ENCODE results near the gene GALNS. TPM values are rescaled to one million over a fixed set of nuclear protein-coding genes. Genes with fewer than 3 reads are reported as not detected.

GALNS gene
- total RNA-seq, 1 experiment from 2014 or later, result 29.5 TPM

DNA sequence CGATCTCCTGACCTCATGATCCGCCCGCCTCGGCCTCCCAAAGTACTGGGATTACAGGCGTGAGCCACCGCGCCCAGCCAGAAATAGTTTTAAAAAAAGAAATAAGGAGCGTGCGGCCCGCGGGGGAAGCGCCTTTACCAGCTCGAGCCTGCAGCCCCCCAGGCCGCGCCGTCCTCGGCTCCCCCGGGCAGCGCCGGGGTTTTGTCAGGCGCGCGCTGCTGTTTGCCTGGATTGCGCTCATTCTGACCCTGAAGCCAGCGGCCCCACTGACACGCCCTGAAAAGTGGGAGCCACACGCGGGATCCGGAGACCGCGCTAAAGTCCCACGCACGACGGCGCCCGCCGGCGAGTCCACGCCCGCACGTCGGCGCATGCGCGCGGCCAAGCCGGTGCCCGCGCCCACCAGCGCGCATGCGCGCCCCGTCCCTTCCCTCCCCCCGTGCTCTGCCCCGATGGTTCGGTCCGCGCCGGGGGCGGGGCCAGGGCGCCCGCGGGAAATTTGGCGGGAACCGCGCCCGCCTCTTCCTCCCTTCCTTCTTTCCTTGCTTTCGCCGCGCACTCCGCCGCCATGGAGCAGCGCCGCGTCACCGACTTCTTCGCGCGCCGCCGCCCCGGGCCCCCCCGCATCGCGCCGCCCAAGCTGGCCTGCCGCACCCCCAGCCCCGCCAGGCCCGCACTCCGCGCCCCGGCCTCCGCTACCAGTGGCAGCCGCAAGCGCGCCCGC lies 53.3 kb downstream of the GALNS start, which contains the start of gene CDT1 (continued):
- TF ChIP-seq NFYB (CRISPR knock-in tag; conservative IDR thresholded peaks at IDR 0.05; ENCODE audit: low read depth) (no peak), JUN (CRISPR knock-in tag; IDR thresholded peaks at IDR 0.05) (no peak), HMGA2 (CRISPR knock-in tag; IDR thresholded peaks at IDR 0.05) (no peak), E2F5 (CRISPR knock-in tag; IDR thresholded peaks at IDR 0.05) (peak; percentile 99), SOX15 (CRISPR knock-in tag; IDR thresholded peaks at IDR 0.05) (no peak), CBFB (CRISPR knock-in tag; IDR thresholded peaks at IDR 0.05; ENCODE audit: low read depth) (no peak), ZNF281 (CRISPR knock-in tag; IDR thresholded peaks at IDR 0.05) (no peak), OVOL2 (CRISPR knock-in tag; IDR thresholded peaks at IDR 0.05; ENCODE audit: borderline replicate concordance) (no peak), SMAD3 (CRISPR knock-in tag; IDR thresholded peaks at IDR 0.05; ENCODE audit: borderline replicate concordance) (no peak; the same call in 1 of the 2 replicates), AFF4 (CRISPR knock-in tag; IDR thresholded peaks at IDR 0.05; ENCODE audit: borderline replicate concordance) (no peak), ZBTB21 (CRISPR knock-in tag; IDR thresholded peaks at IDR 0.05; ENCODE audit: borderline replicate concordance) (no peak), ZMAT4 (CRISPR knock-in tag; IDR thresholded peaks at IDR 0.05) (no peak), CREB1 (CRISPR knock-in tag; IDR thresholded peaks at IDR 0.05) (no peak), TCF7 (CRISPR knock-in tag; IDR thresholded peaks at IDR 0.05; ENCODE audit: low read depth) (no peak), PRRX2 (CRISPR knock-in tag; IDR thresholded peaks at IDR 0.05) (no peak), TEAD1 (CRISPR knock-in tag; IDR thresholded peaks at IDR 0.05) (no peak), ZNF232 (CRISPR knock-in tag; IDR thresholded peaks at IDR 0.05) (no peak), ZNF671 (CRISPR knock-in tag; IDR thresholded peaks at IDR 0.05) (no peak), ZNF396 (CRISPR knock-in tag; IDR thresholded peaks at IDR 0.05; ENCODE audit: borderline replicate concordance) (no peak)
- TF ChIP-seq, protein P1, sequence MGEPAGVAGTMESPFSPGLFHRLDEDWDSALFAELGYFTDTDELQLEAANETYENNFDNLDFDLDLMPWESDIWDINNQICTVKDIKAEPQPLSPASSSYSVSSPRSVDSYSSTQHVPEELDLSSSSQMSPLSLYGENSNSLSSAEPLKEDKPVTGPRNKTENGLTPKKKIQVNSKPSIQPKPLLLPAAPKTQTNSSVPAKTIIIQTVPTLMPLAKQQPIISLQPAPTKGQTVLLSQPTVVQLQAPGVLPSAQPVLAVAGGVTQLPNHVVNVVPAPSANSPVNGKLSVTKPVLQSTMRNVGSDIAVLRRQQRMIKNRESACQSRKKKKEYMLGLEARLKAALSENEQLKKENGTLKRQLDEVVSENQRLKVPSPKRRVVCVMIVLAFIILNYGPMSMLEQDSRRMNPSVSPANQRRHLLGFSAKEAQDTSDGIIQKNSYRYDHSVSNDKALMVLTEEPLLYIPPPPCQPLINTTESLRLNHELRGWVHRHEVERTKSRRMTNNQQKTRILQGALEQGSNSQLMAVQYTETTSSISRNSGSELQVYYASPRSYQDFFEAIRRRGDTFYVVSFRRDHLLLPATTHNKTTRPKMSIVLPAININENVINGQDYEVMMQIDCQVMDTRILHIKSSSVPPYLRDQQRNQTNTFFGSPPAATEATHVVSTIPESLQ (CRISPR knock-in tag; IDR thresholded peaks at IDR 0.05), result no peak
- TF ChIP-seq, protein P2, sequence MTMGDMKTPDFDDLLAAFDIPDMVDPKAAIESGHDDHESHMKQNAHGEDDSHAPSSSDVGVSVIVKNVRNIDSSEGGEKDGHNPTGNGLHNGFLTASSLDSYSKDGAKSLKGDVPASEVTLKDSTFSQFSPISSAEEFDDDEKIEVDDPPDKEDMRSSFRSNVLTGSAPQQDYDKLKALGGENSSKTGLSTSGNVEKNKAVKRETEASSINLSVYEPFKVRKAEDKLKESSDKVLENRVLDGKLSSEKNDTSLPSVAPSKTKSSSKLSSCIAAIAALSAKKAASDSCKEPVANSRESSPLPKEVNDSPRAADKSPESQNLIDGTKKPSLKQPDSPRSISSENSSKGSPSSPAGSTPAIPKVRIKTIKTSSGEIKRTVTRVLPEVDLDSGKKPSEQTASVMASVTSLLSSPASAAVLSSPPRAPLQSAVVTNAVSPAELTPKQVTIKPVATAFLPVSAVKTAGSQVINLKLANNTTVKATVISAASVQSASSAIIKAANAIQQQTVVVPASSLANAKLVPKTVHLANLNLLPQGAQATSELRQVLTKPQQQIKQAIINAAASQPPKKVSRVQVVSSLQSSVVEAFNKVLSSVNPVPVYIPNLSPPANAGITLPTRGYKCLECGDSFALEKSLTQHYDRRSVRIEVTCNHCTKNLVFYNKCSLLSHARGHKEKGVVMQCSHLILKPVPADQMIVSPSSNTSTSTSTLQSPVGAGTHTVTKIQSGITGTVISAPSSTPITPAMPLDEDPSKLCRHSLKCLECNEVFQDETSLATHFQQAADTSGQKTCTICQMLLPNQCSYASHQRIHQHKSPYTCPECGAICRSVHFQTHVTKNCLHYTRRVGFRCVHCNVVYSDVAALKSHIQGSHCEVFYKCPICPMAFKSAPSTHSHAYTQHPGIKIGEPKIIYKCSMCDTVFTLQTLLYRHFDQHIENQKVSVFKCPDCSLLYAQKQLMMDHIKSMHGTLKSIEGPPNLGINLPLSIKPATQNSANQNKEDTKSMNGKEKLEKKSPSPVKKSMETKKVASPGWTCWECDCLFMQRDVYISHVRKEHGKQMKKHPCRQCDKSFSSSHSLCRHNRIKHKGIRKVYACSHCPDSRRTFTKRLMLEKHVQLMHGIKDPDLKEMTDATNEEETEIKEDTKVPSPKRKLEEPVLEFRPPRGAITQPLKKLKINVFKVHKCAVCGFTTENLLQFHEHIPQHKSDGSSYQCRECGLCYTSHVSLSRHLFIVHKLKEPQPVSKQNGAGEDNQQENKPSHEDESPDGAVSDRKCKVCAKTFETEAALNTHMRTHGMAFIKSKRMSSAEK (CRISPR knock-in tag; IDR thresholded peaks at IDR 0.05; ENCODE audit: borderline replicate concordance), result no peak
- TF ChIP-seq, protein P3, sequence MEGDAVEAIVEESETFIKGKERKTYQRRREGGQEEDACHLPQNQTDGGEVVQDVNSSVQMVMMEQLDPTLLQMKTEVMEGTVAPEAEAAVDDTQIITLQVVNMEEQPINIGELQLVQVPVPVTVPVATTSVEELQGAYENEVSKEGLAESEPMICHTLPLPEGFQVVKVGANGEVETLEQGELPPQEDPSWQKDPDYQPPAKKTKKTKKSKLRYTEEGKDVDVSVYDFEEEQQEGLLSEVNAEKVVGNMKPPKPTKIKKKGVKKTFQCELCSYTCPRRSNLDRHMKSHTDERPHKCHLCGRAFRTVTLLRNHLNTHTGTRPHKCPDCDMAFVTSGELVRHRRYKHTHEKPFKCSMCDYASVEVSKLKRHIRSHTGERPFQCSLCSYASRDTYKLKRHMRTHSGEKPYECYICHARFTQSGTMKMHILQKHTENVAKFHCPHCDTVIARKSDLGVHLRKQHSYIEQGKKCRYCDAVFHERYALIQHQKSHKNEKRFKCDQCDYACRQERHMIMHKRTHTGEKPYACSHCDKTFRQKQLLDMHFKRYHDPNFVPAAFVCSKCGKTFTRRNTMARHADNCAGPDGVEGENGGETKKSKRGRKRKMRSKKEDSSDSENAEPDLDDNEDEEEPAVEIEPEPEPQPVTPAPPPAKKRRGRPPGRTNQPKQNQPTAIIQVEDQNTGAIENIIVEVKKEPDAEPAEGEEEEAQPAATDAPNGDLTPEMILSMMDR (IDR thresholded peaks at IDR 0.05), result no peak
